HTR-8/SVneo (cell line): Measurements from ENCODE around the gene KCTD20.
"Not testable (repeated sequence)": the region's sequence is repeated elsewhere in the genome, so short reads cannot be mapped to it uniquely, and the experiment has no call there.

Experiments
- DNase-seq: peaks from one replicate; pipeline ENCODE4 v3.0.0; 2011; ENCODE audit warnings: low spot score, mixed read lengths; ENCODE audit not compliant: insufficient read length
- FAIRE-seq: peaks from 2 replicates; lab custom pipeline; 2011; peaks lifted over from hg19 to GRCh38; lab: Jason Lieb, UNC

Gene KCTD20

GRCh38 chr6:36443471-36444428, 950 bp downstream of the KCTD20 start:
- no peak for DNase-seq
- FAIRE-seq = no peak

GRCh38 chr6:36444470-36444869, 1.7 kb downstream of the KCTD20 start:
- FAIRE-seq = no peak
- DNase-seq = no peak

- FAIRE-seq (no peak), DNase-seq (no peak)
Measured at GRCh38 chr6:36445621-36446020, 2.8 kb downstream of the KCTD20 start.

GRCh38 chr6:36449173-36449572, 6.4 kb downstream of the KCTD20 start:
- FAIRE-seq, DNase-seq: not testable (repeated sequence)

- not testable (repeated sequence) for DNase-seq, FAIRE-seq
Measured at GRCh38 chr6:36452897-36453296, 10.1 kb downstream of the KCTD20 start.

- no peak for FAIRE-seq
- DNase-seq = no peak
Measured at GRCh38 chr6:36455486-36456027, 12.8 kb downstream of the KCTD20 start.

- DNase-seq = no peak
- FAIRE-seq = no peak
Measured at GRCh38 chr6:36459501-36459900, 16.7 kb downstream of the KCTD20 start.

GRCh38 chr6:36460916-36461315, 18.1 kb downstream of the KCTD20 start:
- DNase-seq (no peak), FAIRE-seq (no peak)

- DNase-seq = no peak
- no peak for FAIRE-seq
Measured at GRCh38 chr6:36461646-36462045, 18.8 kb downstream of the KCTD20 start.

- FAIRE-seq = no peak
- DNase-seq = no peak
Measured at GRCh38 chr6:36463676-36464075, 20.9 kb downstream of the KCTD20 start.

GRCh38 chr6:36464233-36464632, 21.4 kb downstream of the KCTD20 start:
- no peak for DNase-seq
- FAIRE-seq = no peak

GRCh38 chr6:36467625-36468024, 24.8 kb downstream of the KCTD20 start:
- DNase-seq (no peak), FAIRE-seq (no peak)

- FAIRE-seq = no peak
Measured at GRCh38 chr6:36469148-36469661, 26.4 kb downstream of the KCTD20 start.

GRCh38 chr6:36469946-36470345, 27.1 kb downstream of the KCTD20 start:
- DNase-seq = no peak
- FAIRE-seq = no peak

More at GRCh38 chr6:36469148-36469661, 26.4 kb downstream of the KCTD20 start:
- DNase-seq = no peak

GRCh38 chr6:36478051-36478526, 35.3 kb downstream of the KCTD20 start:
- no peak for FAIRE-seq
- DNase-seq = no peak

- no peak for FAIRE-seq
Measured at GRCh38 chr6:36479256-36479655, 36.5 kb downstream of the KCTD20 start.

GRCh38 chr6:36483326-36483725, 40.5 kb downstream of the KCTD20 start:
- not testable (repeated sequence) for FAIRE-seq

More at GRCh38 chr6:36479256-36479655, 36.5 kb downstream of the KCTD20 start:
- no peak for DNase-seq

GRCh38 chr6:36484736-36485135, 41.9 kb downstream of the KCTD20 start:
- no peak for DNase-seq
- no peak for FAIRE-seq

More at GRCh38 chr6:36483326-36483725, 40.5 kb downstream of the KCTD20 start:
- not testable (repeated sequence) for DNase-seq

- no peak for FAIRE-seq
- DNase-seq = no peak
Measured at GRCh38 chr6:36487698-36488097, 44.9 kb downstream of the KCTD20 start.

GRCh38 chr6:36488221-36488620, 45.4 kb downstream of the KCTD20 start:
- DNase-seq = no peak
- no peak for FAIRE-seq

- DNase-seq = no peak
- no peak for FAIRE-seq
Measured at GRCh38 chr6:36489426-36489825, 46.6 kb downstream of the KCTD20 start.
